ENCODE results near the gene JAZF1.
"Not testable (repeated sequence)": the region's sequence is repeated elsewhere in the genome, so short reads cannot be mapped to it uniquely, and the experiment has no call there.

Gene JAZF1

GRCh38 chr7:27929127-27929526, 251.5 kb downstream of the JAZF1 start:
- DNase-seq = no peak

- DNase-seq = no peak
These were observed 252.6 kb downstream of the JAZF1 start for GRCh38 chr7:27928001-27928400.

GRCh38 chr7:27925573-27926201, 254.9 kb downstream of the JAZF1 start:
- no peak for DNase-seq

GRCh38 chr7:27923642-27923980, 257.0 kb downstream of the JAZF1 start:
- no peak for DNase-seq

- no peak for DNase-seq
These were observed 257.5 kb downstream of the JAZF1 start for GRCh38 chr7:27922907-27923641.

- DNase-seq = not testable (repeated sequence)
These were observed 258.2 kb downstream of the JAZF1 start for GRCh38 chr7:27922389-27922788.

- no peak for DNase-seq
These were observed 259.3 kb downstream of the JAZF1 start for GRCh38 chr7:27921081-27921836.

GRCh38 chr7:27920281-27920946, 260.2 kb downstream of the JAZF1 start:
- DNase-seq = no peak

- no peak for DNase-seq
These were observed 262.1 kb downstream of the JAZF1 start for GRCh38 chr7:27918503-27918902.

- no peak for DNase-seq
These were observed 262.8 kb downstream of the JAZF1 start for GRCh38 chr7:27917774-27918314.

GRCh38 chr7:27917119-27917518, 263.5 kb downstream of the JAZF1 start:
- no peak for DNase-seq

- no peak for DNase-seq
These were observed 264.2 kb downstream of the JAZF1 start for GRCh38 chr7:27916372-27916771.

GRCh38 chr7:27914409-27914808, 266.2 kb downstream of the JAZF1 start:
- DNase-seq = no peak

GRCh38 chr7:27912751-27913150, 267.8 kb downstream of the JAZF1 start:
- no peak for DNase-seq

GRCh38 chr7:27911920-27912319, 268.7 kb downstream of the JAZF1 start:
- DNase-seq = no peak

GRCh38 chr7:27910326-27910725, 270.3 kb downstream of the JAZF1 start:
- DNase-seq = no peak

GRCh38 chr7:27908534-27909165, 271.9 kb downstream of the JAZF1 start:
- DNase-seq = no peak

- no peak for DNase-seq
These were observed 274.1 kb downstream of the JAZF1 start for GRCh38 chr7:27906385-27907091.

- no peak for DNase-seq
These were observed 274.6 kb downstream of the JAZF1 start for GRCh38 chr7:27905951-27906350.

GRCh38 chr7:27901028-27901760, 279.4 kb downstream of the JAZF1 start:
- DNase-seq = peak; percentile 9

GRCh38 chr7:27900006-27900405, 280.6 kb downstream of the JAZF1 start:
- no peak for DNase-seq

All from central memory CD4-positive, alpha-beta T cell (primary cell).